AG09309 (cell line): ENCODE data around the gene NKAIN2.
"Not testable (repeated sequence)": the region's sequence is repeated elsewhere in the genome, so short reads cannot be mapped to it uniquely, and the experiment has no call there.

Source experiments
- DNase-seq: peaks from one replicate; pipeline ENCODE4 v3.0.0-alpha.2; 2010; ENCODE audit warnings: low read depth
- H3K4me3 ChIP-seq: 2 replicates; pipeline ENCODE4 v1.5.1; 2011; ENCODE audit warnings: mild to moderate bottlenecking, low read depth, low read length, moderate library complexity; ENCODE audit not compliant: control insufficient read depth
- TF ChIP-seq, protein P1 (sequence below): IDR thresholded peaks from 2 replicates; pipeline ENCODE4 v1.5.1; 2011; ENCODE audit warnings: mild to moderate bottlenecking, low read depth, low read length, inconsistent platforms; ENCODE audit not compliant: insufficient read depth, control insufficient read depth; ENCODE audit errors: missing control alignments

The NKAIN2 gene

GRCh38 chr6:124694139-124694705 is 890.6 kb downstream of the NKAIN2 start:
- TF ChIP-seq, protein P1, sequence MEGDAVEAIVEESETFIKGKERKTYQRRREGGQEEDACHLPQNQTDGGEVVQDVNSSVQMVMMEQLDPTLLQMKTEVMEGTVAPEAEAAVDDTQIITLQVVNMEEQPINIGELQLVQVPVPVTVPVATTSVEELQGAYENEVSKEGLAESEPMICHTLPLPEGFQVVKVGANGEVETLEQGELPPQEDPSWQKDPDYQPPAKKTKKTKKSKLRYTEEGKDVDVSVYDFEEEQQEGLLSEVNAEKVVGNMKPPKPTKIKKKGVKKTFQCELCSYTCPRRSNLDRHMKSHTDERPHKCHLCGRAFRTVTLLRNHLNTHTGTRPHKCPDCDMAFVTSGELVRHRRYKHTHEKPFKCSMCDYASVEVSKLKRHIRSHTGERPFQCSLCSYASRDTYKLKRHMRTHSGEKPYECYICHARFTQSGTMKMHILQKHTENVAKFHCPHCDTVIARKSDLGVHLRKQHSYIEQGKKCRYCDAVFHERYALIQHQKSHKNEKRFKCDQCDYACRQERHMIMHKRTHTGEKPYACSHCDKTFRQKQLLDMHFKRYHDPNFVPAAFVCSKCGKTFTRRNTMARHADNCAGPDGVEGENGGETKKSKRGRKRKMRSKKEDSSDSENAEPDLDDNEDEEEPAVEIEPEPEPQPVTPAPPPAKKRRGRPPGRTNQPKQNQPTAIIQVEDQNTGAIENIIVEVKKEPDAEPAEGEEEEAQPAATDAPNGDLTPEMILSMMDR = no peak
- DNase-seq = no peak
- H3K4me3 ChIP-seq = no peak overlapping the region

- DNase-seq = no peak
- TF ChIP-seq, protein P1 = no peak
- H3K4me3 ChIP-seq = no peak overlapping the region
Measured at GRCh38 chr6:124699038-124699437, 895.4 kb downstream of the NKAIN2 start.

- no peak for DNase-seq
- H3K4me3 ChIP-seq = no peak overlapping the region
- TF ChIP-seq, protein P1 = no peak
Measured at GRCh38 chr6:124703541-124703940, 899.9 kb downstream of the NKAIN2 start.

GRCh38 chr6:124712532-124712931 is 908.9 kb downstream of the NKAIN2 start:
- not testable (repeated sequence) for DNase-seq, H3K4me3 ChIP-seq

- H3K4me3 ChIP-seq = no peak overlapping the region
- TF ChIP-seq, protein P1 = no peak
- DNase-seq = no peak
Measured at GRCh38 chr6:124714728-124715127, 911.1 kb downstream of the NKAIN2 start.

GRCh38 chr6:124719913-124720312 is 916.2 kb downstream of the NKAIN2 start:
- H3K4me3 ChIP-seq = no peak overlapping the region
- TF ChIP-seq, protein P1 = no peak
- no peak for DNase-seq

DNA sequence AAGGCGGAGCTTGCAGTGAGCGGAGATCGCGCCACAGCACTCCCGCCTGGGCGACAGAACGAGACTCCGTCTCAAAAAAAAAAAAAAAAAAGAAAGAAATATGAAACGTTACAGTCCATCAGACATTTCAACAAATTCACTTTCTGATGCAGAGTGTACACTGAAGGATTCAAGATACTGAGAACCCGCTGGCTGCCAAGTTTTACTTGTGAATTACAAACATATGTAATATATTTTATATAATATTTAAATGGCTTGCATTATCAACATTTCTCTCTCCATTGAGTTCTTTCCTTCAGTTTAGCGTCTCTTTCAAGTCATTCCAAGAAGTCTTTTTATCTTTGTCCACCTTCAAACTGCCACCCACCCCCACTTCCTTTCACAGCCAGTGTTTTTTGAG is 917.7 kb downstream of the NKAIN2 start:
- DNase-seq = no peak
- no peak overlapping the region for H3K4me3 ChIP-seq
- TF ChIP-seq, protein P1 = no peak
